Common myeloid progenitor, CD34-positive (primary cell): ENCODE measurements around the gene OGFOD3.
"Not testable (repeated sequence)": the region's sequence is repeated elsewhere in the genome, so short reads cannot be mapped to it uniquely, and the experiment has no call there.

Experiments used
- CTCF ChIA-PET: fragments of 350-600 bp; sonication (Branson Sonifier 250); formaldehyde crosslinking; loops from one replicate; lab custom pipeline; 2021; ENCODE audit warnings: antibody characterized with exemption; lab: Charles Lee
- POLR2A ChIA-PET: fragments of 350-600 bp; sonication (Branson Sonifier 250); formaldehyde crosslinking; loops from one replicate; lab custom pipeline; 2021; ENCODE audit warnings: antibody characterized with exemption; lab: Charles Lee
- DNase-seq, 3 donors: peaks; one replicate each; pipeline versions ENCODE4 v3.0.0 to v3.0.0-alpha.2; 2013
- H3K27ac ChIP-seq, 2 experiments: 1 replicate in 1 of 2; 2 replicates in 1 of 2; pipeline ENCODE4 v1.7.0; 2013; ENCODE audit warnings: inconsistent platforms in 2 of 2, low read length in 2 of 2, mild to moderate bottlenecking in 2 of 2, low read depth in 1 of 2, moderate library complexity in 1 of 2; ENCODE audit not compliant: severe bottlenecking in 2 of 2, insufficient read depth in 1 of 2, poor library complexity in 1 of 2
- H3K27me3 ChIP-seq, 5 experiments: replicated peaks in 2 of 5; 1 replicate in 3 of 5; 2 replicates in 2 of 5; pipeline versions ENCODE4 v1.6.1 to v1.7.0; 2013; ENCODE audit warnings: low read length in 4 of 5, mild to moderate bottlenecking in 2 of 5, moderate library complexity in 2 of 5, inconsistent platforms in 1 of 5; ENCODE audit not compliant: insufficient read depth in 5 of 5, control insufficient read depth in 4 of 5
- H3K36me3 ChIP-seq, 4 experiments: 1 replicate in 2 of 4; 2 replicates in 2 of 4; pipeline versions ENCODE4 v1.6.1 to v1.7.0; 2013; ENCODE audit warnings: low read length in 3 of 4, control low read depth in 1 of 4, mild to moderate bottlenecking in 1 of 4; ENCODE audit not compliant: control insufficient read depth in 4 of 4, insufficient read depth in 4 of 4
- H3K4me1 ChIP-seq, 4 experiments: 1 replicate in 3 of 4; 2 replicates in 1 of 4; pipeline versions ENCODE4 v1.6.1 to v1.7.1; 2013; ENCODE audit warnings: low read length in 3 of 4, mild to moderate bottlenecking in 3 of 4, control low read depth in 1 of 4, inconsistent platforms in 1 of 4, moderate library complexity in 1 of 4; ENCODE audit not compliant: control insufficient read depth in 4 of 4, insufficient read depth in 4 of 4; ENCODE audit errors: control extremely low read depth in 1 of 4
- H3K4me3 ChIP-seq, 7 experiments: 1 replicate in 4 of 7; 2 replicates in 3 of 7; pipeline versions ENCODE4 v1.5.1 to v1.7.0; 2013; ENCODE audit warnings: mild to moderate bottlenecking in 7 of 7, low read length in 6 of 7, moderate library complexity in 6 of 7, inconsistent platforms in 2 of 7, low read depth in 2 of 7, control low read depth in 1 of 7; ENCODE audit not compliant: insufficient read depth in 4 of 7, control insufficient read depth in 1 of 7; ENCODE audit errors: extremely low read depth in 1 of 7
- H3K9me3 ChIP-seq, 5 experiments: 1 replicate in 4 of 5; 2 replicates in 1 of 5; pipeline versions ENCODE4 v1.6.1 to v1.7.1; 2013; ENCODE audit warnings: low read length in 4 of 5, mild to moderate bottlenecking in 2 of 5, inconsistent platforms in 1 of 5, low read depth in 1 of 5, moderate library complexity in 1 of 5; ENCODE audit not compliant: control insufficient read depth in 4 of 5, insufficient read depth in 2 of 5; ENCODE audit errors: control extremely low read depth in 1 of 5
- WGBS: methylation state at CpG from one replicate; pipeline ENCODE4 v1.1.5; 2013; ENCODE audit not compliant: insufficient coverage; 5-methylcytosine and 5-hydroxymethylcytosine counted together

OGFOD3 gene

GRCh38 chr17:82349287-82349701 is 69.1 kb downstream of the OGFOD3 start:
- no peak overlapping the region for H3K27ac ChIP-seq
- POLR2A ChIA-PET: no interaction called here
- no peak for DNase-seq
- H3K27me3 ChIP-seq: no peaks in the 10 kb centered on the region
- no peaks in the 10 kb centered on the region for H3K36me3 ChIP-seq
- no peak overlapping the region for H3K4me3 ChIP-seq
- no peaks in the 10 kb centered on the region for H3K9me3 ChIP-seq
- WGBS: 95% methylated on average over 9 of the region's 11 CpGs
- H3K4me1 ChIP-seq: peaks cover 0 to 23% (median 13%) of the 10 kb centered on the region in 4 experiments
- CTCF ChIA-PET: interaction anchor here (0.8 to 4.4 kb wide), 13 partner anchors 16 to 106 kb away, joined by 3 to 22 read pairs (median 3); partner anchors contain the start of genes CD7, HEXD, OGFOD3 and SECTM1

DNA sequence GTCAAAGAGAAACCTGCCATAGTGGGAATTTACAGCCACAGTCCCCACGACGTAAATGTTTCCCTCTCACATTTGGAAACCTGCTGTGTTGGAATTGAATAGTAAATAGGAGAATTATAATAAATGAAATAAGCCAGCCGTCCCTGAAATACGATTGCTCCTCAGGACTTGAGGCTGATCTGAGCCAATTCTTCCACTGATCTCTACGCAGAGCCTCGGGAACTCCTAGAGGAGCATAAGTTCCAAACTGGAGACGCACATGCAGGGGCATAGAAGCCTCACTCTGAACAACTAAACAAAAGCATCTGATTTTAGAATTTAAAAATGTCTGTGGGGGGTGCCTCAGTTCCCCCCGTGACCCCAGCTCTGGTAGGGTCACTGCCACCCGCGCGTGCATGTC is 69.5 kb downstream of the OGFOD3 start:
- ChIA-PET POLR2A (no interaction called here), CTCF (interaction anchor here (0.8 to 4.4 kb wide), 8 partner anchors 22 to 96 kb away, joined by 3 to 22 read pairs (median 4); partner anchors contain the start of genes CD7, HEXD and OGFOD3)
- H3K9me3 ChIP-seq: no peaks in the 10 kb centered on the region
- no peak for DNase-seq
- 93% methylated on average over 7 of the region's 11 CpGs for whole genome bisulfite sequencing
- H3K4me3 ChIP-seq: no peak overlapping the region
- peaks cover 0 to 23% (median 13%) of the 10 kb centered on the region in 4 experiments for H3K4me1 ChIP-seq
- H3K27me3 ChIP-seq: no peaks in the 10 kb centered on the region
- H3K36me3 ChIP-seq: no peaks in the 10 kb centered on the region
- H3K27ac ChIP-seq: no peak overlapping the region

GRCh38 chr17:82348434-82348833 is 70.0 kb downstream of the OGFOD3 start:
- no peak for DNase-seq
- H3K36me3 ChIP-seq: no peaks in the 10 kb centered on the region
- no peaks in the 10 kb centered on the region for H3K27me3 ChIP-seq
- no peak overlapping the region for H3K4me3 ChIP-seq
- peaks cover 0 to 23% (median 13%) of the 10 kb centered on the region in 4 experiments for H3K4me1 ChIP-seq
- WGBS: 92% methylated on average over 8 of the region's 9 CpGs
- ChIA-PET POLR2A (no interaction called here), CTCF (interaction anchor here (0.8 to 1.1 kb wide), 2 partner anchors 22 to 47 kb away, joined by 4 read pairs; no protein-coding TSS in a partner anchor)
- H3K27ac ChIP-seq: no peak overlapping the region
- H3K9me3 ChIP-seq: no peaks in the 10 kb centered on the region

DNA sequence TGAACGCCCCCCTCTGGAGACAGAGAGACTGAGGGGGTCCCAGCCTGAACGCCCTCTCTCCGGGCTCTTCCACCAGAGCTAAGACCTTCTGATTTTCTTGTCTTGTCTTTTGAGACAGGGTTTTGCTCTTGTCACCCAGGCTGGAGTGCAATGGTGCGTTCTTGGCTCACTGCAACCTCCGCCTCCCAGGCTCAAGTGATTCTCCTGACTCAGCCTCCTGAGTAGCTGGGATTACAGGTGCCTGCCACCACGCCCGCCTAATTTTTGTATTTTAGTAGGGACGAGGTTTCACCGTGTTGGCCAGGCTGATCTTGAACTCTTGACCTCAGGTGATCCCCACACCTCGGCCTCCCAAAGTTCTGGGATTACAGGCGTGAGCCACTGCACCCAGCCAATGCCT is 70.4 kb downstream of the OGFOD3 start:
- H3K4me1 ChIP-seq: peaks cover 0 to 23% (median 13%) of the 10 kb centered on the region in 4 experiments
- CTCF ChIA-PET, H3K36me3 ChIP-seq, H3K9me3 ChIP-seq, POLR2A ChIA-PET, H3K4me3 ChIP-seq, DNase-seq, H3K27me3 ChIP-seq, H3K27ac ChIP-seq: not testable (repeated sequence)
- WGBS: 94% methylated on average over 11 of the region's 11 CpGs

- Histone ChIP-seq H3K27ac (no peak overlapping the region), H3K27me3 (no peaks in the 10 kb centered on the region), H3K9me3 (no peaks in the 10 kb centered on the region), H3K36me3 (no peaks in the 10 kb centered on the region), H3K4me3 (peak overlapping the region in 4 of 7 experiments; percentile 4 to 68 (median 60)), H3K4me1 (peaks cover 0 to 19% (median 11%) of the 10 kb centered on the region in 4 experiments)
- ChIA-PET POLR2A (interaction anchor here (0.7 kb wide), 1 partner anchor 76 kb away, joined by 3 read pairs; no protein-coding TSS in a partner anchor), CTCF (interaction anchor here (0.7 to 1.6 kb wide), 7 partner anchors 17 to 111 kb away, joined by 3 to 4 read pairs (median 3); no protein-coding TSS in a partner anchor)
- DNase-seq: peak in 2 of 3 donors; percentile 42 to 46
- WGBS: 34% methylated on average over 26 of the region's 28 CpGs
Measured at GRCh38 chr17:82346342-82347300, 71.8 kb downstream of the OGFOD3 start.

GRCh38 chr17:82345151-82345976 is 73.0 kb downstream of the OGFOD3 start:
- Histone ChIP-seq H3K27me3 (no peaks in the 10 kb centered on the region), H3K4me1 (peaks cover 0 to 9% (median 6%) of the 10 kb centered on the region in 4 experiments), H3K9me3 (no peaks in the 10 kb centered on the region), H3K27ac (peak overlapping the region in 1 of 2 experiments; percentile 70), H3K36me3 (no peaks in the 10 kb centered on the region), H3K4me3 (no peak overlapping the region)
- DNase-seq: peak in 1 of 3 donors; percentile 22
- CTCF ChIA-PET: interaction anchor here (0.9 to 1.6 kb wide), 4 partner anchors 44 to 109 kb away, joined by 3 read pairs; no protein-coding TSS in a partner anchor
- POLR2A ChIA-PET: interaction anchor here (0.6 kb wide), 1 partner anchor 92 kb away, joined by 3 read pairs; no protein-coding TSS in a partner anchor
- WGBS: 91% methylated on average over 35 of the region's 42 CpGs
